ENCODE measurements around the gene FNDC7.
"Not testable (repeated sequence)": the region's sequence is repeated elsewhere in the genome, so short reads cannot be mapped to it uniquely, and the experiment has no call there.

The FNDC7 gene

GRCh38 chr1:108712606-108713150, at the start of gene FNDC7:
Gene FNDC7 (plus strand): TSS chr1:108712908. CDS start chr1:108712934, 26 bp downstream.
- DNase-seq: no peak

DNA sequence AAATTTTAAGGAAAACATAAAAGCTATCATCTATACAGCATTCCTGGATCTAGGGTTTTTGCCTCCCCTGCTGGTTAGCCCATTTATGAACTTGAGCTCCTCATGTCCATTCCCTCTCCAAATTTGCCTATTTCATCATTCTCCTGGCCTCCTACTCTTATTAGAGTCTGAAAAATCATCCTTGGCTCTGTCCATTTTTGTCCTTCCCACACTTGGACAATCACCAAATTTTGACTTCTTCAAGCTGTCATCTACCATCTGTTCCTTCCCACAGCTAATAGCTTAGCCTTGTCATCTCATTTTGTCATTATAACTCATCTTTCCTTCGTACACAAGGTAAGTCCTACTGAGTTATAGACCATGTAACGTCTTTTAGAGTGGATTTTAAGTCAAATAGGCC, 49.6 kb upstream of the FNDC7 start:
- DNase-seq: no peak

- DNase-seq: no peak
These were observed 48.2 kb upstream of the FNDC7 start for GRCh38 chr1:108664481-108664880.

DNA sequence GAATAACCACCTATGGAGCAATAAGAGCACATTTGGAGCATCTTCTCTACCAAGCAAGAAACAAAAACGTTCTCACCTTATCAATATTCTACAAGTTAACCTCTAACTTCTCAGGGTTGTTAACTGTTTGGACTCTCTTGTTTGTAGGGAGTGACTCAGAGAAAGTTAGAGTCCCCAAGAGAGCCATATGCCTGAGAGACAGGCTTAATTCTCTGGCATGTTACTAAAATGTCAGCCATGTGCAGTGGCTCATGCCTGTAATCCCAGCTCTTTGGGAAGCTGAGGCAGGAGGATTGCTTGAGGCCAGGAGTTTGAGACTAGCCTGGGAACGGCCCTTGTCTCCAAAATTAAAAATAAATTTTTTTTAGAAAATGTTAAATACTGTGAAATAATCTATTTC, 47.6 kb upstream of the FNDC7 start:
- DNase-seq: no peak

DNA sequence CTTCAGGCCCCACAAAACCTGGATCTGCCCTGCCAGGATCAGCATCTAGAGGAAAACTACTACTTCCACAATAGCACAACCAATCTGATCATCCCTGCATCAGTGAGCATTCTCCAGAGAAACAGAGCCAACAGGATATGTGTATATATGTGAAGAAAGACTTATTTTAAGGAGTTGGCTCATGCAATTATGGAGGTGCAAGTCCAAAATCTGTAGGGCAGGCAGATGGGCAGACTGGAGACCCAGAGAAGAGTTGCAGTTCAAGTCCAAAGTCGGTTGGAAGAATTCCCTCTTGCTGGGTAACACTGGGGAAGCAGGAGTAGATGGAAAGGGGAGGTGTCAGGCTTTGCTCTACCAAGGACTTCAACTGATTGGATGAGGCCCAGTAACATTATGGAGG, 46.9 kb upstream of the FNDC7 start:
- DNase-seq: no peak

DNA sequence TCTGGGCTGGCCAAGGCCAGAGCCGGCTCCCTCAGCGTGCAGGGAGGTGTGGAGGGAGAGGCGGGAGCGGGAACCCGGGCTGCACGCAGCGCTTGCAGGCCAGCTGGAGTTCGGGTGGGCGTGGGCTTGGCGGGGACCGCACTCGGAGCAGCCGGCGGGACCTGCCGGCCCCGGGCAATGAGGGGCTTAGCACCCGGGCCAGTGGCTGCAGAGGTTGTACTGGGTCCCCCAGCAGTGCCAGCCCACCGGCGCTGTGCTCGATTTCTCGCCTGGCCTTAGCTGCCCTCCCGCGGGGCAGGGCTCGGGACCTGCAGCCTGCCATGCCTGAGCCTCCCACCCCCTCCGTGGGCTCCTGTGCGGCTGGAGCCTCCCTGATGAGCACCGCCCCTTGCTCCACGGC, 45.3 kb upstream of the FNDC7 start:
- not testable (repeated sequence) for DNase-seq

- no peak for DNase-seq
These were observed 43.9 kb upstream of the FNDC7 start for GRCh38 chr1:108668777-108669176.

DNA sequence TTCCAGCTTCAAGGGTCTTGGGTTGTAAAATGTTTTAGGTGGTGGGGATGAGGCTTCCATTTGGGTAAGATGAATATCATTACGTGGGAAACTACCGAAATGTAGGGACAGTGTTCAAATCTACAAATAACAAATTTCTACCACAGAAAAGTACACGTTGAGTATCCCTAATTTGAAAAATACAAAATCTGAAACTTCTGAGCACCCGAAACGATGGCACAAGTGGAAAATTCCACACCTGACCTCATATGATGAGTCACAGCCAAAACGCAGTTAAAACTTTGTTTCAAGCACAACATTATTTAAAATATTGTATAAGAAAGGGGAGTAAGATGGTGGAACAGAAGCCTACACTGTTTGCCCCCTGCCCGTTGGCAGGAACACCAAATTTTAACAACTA, 43.0 kb upstream of the FNDC7 start:
- DNase-seq: no peak

GRCh38 chr1:108670131-108670773, 42.5 kb upstream of the FNDC7 start:
- DNase-seq: no peak

DNA sequence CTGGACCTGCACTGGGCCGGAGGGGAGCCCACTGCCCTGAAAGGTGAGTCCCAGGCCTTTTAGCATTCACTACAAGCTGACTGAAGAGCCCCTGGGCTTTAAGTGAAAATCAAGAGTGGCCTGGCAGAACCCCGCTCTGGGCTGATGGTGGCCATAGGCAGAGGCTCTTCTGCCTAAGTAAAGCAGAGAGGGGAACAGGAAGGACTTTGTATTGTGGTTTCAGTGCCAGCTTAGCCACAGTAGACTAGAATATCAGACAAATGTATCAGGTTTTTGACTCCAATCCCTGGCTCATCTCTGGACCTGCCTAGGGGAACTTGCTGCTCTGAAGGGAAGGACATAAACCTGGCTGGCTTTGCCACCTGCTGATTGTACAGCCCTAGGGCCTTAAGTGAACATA, 41.6 kb upstream of the FNDC7 start:
- DNase-seq: no peak

DNA sequence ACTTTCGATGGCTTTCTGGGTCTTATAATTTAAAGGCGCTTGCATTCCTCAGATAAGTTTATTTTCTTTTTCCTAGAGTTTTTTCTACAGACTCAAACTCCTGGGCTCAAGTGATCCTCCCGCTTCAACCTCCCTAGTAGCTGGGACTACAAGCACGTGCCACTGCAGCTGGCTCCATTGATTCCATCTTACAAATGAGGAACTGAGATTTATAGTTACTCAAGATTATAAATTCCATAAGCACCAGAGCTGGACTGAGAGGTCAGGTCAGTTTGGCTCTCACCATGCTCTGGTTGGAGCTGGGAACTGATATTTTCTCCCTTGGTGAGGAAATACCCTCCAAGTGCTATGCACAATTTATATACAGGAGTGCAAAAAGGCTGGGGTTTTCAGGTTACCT, 34.0 kb upstream of the FNDC7 start:
- no peak for DNase-seq

DNA sequence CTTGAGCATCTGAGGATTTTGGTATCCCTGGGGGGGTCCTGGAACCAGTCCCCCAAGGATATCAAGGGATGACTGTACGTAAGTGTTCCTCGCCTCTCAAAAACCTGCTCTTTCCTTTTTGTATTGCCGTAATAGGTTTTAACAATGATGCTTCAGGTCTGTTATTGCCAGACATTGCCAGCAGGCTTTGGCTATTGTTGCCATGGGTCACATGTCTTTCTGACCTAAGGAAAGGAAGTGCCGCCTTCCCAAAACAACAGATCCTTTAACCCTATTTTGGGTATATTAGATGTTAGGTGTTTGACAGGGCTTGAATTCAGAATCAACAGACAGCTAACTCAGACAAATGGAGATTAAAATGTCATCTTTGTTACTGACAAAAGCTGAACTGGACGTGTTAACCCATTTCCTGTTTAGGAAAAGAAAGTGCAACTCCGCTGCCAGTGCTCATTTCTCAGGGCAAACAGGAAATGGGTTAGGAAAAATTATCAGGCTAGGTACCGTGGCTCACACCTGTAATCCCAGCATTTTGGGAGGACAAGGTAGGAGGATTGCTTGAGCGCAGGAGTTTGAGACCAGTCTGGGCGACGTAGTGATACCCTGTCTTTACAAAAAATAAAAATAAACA, 33.0 kb upstream of the FNDC7 start:
- DNase-seq: no peak

DNA sequence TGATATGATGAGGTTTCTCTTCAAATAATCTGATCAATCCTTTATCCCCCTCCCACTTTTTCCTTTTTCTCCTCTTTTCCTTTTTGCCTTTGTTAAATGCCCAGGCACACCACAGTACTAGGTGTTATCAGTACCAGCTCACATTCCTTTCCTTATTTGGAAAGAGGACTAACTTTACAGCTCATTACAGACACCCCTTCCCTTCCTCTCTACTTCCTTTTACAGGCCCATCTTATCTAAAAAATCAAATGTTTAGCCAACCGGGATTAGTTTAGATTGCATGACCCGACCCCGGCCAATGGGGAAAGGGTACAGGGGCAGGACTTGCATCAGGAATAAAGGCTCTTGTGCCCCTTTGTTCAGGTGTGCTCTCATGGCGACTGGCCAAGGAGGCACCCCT, 31.0 kb upstream of the FNDC7 start:
- DNase-seq: not testable (repeated sequence)

DNA sequence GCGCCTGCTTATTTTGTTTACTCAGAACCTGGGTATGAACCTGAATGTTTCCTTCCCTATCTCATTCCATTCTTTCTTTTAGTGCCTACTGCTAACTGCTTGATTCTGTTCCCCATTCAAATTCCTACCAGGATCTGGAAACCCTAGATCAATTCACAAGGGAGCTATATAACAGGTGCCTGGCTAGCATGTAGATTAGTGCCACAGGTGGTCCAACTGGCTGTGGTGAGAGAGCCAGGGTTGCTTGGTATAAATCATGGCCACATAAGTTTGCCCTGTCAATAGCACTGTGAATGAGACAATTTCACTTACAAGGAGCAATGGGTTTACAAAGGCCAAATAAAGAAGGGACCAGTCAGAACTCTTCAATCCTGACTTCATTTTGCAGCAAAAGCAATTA, 27.2 kb upstream of the FNDC7 start:
- DNase-seq: no peak

DNA sequence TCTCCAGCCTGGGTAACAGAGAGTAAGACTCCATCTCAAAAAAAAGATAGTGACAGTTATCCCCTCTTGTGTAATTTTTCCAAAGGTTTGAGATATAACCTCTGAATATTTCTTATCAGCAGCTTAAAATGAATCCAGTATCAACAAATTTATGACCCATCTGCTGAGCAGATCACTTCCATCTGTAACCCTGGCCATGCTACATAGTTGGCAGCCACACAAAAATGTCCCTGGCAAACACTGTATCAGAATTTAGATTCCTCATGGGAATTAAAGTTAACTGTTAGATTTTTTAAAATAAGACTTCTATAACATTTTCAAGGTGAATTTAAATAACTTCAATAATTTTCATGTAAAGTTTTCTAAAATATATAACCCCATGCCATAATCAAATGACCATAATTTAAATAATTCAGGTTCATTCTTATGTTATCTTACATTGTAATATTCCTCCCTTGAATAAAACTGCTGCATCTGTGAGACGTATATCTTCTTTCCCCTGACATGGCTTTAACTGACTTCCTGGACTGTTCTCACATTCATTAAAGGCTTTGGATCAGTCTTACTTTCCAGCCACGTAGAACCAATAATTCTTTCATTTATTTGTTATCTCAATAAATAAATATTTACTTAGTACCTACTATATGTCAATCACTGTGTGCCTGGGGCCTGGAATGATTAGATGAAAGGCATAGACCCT, 25.9 kb upstream of the FNDC7 start:
- DNase-seq: no peak

DNA sequence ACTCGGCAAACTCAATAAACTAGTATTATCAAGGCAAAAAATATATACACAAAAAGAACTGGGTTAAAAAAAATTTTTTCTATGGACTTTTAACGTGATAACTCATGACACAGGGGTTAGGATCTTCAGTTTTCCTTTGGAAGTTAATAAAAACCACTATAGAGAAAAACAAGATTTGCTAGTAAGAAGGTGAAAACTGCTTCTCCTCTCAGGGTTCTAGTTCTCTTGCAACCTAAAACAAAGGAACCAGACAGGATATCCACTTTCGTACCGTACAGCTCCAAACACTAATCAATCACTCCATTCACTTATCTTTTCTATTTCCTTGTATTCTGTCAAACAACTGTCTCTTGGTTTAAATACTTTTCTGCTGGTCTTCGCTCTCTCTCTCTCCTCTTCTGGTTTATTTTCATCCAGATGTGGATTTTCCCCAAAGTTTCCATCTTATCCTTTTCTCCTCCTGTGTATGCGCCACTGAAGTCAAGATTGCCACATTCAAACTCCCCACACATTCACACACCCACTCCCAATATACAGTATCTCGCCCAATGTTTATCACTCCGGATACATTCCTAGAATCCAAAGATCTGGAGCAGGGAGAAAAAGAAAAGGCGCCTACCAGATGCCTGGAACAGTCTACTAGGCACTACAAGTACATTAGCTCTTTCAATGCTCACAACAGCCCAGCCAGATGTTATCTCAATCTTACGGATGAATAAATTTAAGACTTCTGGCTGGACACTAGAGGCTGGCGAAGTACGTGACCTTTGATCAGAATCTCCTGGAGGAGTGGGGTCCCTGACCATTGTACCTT, 21.4 kb upstream of the FNDC7 start:
- no peak for DNase-seq

- DNase-seq: peak; percentile 93 to 95
These were observed 20.6 kb upstream of the FNDC7 start, which contains the start of gene PRPF38B for GRCh38 chr1:108691942-108692723. Gene PRPF38B (plus strand): TSS chr1:108692310. CDS start chr1:108692592, 282 bp downstream.

DNA sequence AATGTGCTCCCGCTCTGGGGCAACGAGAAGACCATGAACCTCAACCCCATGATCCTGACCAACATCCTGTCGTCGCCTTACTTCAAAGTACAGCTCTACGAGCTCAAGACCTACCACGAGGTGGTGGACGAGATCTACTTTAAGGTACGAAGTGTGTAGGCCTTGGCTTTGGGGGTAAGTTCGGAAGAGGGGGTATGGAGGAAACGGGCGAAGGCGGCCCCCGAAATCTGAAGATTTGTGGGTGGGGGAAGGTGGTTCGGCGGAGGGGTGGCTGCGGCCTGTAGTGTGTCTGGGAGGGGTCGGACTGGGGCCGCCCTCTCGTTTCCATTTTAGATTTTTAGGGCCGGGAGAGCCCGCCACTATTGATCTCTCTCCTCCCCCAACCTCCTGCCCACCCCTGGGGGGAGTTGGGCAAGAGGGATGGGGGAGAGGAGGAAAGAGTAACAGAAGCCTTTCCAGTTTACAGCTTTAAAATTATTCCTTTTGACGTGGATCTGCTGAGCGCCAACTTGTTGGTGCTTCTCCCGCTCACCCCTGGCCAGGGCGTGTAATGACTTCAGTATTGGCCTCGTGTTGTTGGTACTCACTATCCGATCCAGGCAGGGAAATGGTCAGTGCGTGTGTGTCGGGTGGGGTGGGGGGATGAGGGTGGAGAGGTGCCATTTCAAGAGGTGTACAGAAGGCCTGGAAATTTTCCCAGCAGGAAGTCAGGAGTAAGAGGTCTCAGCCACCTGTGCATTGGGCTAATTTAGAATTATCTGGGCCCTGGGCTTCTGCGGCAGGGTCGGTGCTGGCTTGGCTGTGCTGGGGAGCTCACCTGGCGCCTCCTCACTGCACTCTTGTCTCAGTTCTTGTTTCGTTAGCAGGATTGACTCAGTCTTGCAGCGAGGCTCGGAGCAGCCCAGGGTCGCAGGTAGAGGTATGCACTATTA, 19.7 kb upstream of the FNDC7 start:
- peak; percentile 70 to 80 for DNase-seq

DNA sequence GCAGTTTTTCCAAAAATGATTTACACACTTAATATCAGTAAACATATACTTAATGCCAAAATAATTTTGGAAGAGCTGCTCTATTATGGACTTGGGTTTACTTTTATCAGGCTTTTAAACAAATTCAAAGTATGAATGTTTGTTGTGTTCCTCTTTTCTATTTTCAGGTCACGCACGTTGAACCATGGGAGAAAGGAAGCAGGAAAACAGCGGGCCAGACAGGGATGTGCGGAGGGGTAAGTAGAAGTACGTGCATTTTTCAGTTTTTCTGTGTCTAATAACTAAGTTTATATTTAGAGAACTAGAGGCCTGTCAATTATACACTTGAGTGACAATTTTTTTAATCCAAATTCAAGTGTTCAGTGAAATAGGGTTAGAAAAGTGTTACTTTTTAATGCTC, 17.2 kb upstream of the FNDC7 start:
- DNase-seq: no peak

GRCh38 chr1:108699375-108700332, 13.1 kb upstream of the FNDC7 start:
- DNase-seq: no peak

Measured in activated T-cell treated with anti-CD3 and anti-CD28 coated beads, Interleukin-2, amount 50 U/mL, for 48 hours (primary cell).